ENCODE results near the gene PKP2. TPM values are rescaled to one million over a fixed set of nuclear protein-coding genes. Genes with fewer than 3 reads are reported as not detected.

PKP2 gene
- total RNA-seq, 1 donor from 2014 or later, result 4.7 TPM

DNA sequence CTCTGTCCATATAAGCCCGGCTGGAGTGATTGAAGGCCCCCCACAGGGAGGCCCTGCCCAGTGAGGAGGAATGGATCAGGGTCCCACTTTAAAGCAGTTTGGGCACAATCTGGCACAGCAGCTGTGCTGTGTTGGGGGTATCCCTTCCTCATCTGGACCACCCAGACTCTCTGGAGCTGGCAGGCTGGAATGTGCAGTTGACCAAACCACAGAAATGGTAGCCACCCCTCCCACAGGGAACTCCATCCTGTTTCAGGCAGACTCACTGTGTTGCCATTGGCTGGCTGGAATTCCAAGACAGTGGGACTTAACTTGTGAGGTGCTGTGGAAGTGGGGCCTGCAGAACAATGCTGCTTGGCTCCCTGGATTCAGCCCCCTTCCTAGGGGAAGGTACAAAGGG lies 87.4 kb downstream of the PKP2 start:
- no peak for DNase-seq

DNA sequence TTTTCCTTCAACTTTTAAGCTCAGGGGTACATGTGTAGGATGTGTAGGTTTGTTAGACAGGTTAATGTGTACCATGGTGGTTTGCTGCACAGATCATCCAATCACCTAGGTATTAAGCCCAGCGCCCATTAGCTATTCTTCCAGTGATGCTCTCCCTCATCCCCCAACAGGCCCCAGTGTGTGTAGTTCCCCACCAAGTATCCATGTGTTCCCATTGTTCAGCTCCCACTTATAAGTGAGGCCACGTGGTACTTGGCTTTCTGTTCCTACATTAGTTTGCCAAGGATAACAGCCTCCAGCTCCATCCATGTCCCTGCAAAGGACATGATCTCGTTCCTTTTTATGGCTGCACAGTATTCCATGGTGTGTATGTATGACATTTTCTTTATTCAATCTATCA lies 92.3 kb downstream of the PKP2 start:
- no peak for DNase-seq

DNA sequence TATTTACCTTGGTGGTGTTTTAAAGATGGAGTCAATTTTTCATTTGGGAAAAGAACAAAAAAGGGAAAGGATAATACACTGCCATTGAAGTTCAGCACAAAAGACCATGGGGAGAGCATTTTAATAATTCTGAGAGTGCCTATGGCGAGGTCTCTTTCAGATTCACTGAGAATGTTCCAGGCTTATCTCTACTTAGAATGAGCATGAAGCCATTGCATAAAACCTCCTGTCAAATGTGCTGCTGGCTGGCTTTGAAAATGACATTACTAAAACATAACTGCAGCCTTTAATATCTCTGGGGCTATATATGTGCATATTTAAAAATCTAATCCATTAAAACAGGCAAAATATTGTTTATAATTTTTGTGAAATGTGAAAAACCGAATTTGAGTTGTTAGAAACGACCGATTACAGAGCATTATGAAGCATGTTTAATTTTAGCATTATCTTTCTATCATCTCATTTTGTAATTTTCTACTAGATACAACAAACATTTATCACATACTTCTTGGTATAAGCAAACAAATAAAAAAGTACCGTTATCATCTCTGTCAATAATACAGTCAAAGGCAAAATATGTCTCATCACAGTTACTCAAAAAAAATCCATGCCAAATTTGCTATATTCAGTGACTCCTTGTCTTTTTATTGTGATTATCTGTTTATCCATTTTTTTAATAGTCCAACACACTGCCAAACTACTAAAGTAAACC lies 95.2 kb downstream of the PKP2 start:
- DNase-seq, result no peak

DNA sequence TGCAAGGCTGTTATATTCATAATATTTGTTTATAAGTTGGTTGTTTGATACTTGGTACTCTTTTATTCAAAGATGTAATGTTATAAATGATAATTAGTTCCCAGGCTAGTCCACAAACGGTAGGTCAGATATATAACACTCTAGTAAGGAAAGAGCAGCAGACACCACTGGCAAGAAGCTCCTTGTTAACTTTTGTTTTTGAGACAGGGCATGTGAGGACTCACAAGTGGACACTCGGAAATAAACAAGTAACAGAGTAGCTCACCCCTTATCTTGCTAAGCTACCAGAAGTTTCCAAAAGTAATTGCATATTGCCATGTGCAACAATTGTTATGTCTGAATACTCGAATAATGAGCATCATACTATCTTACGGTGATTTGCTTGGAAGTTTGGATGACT lies 102.3 kb downstream of the PKP2 start:
- DNase-seq, result no peak

DNA sequence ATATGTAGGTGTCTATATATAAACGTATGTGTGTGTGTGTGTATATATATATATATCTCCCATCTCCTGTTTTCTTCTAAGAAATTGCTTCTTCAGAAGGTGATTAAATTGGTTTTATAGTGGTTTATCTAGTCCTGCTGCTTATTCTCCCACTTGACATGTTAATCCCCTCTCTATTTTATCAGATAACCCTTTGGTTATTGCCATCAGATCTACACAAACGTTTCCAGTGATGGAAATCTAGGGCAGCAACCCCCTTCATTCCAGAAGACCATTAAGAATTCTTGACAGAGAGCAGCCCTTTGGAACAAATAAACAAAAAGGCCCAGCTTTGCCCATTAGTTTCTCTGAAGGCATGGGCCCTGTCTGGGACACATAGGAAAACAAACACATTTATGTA lies 106.7 kb downstream of the PKP2 start:
- no peak for DNase-seq

DNA sequence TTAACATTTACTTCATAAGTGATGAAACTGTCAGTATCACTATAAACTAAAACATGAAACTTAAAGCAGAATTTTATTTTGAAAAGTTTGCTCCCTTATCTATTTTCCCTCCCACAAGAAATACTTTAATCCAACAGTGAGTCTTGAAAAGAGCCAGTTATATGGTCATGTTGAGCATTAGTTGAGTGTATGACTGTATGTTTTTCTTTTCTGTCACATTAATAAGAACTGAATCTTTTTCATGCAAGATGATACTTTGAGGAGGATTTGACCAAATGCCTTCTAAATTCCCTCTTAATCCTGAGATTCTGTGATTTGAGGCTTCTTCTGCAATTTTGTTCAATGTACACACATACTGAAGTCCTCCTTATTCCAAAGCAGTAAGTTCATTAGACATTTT lies 107.1 kb downstream of the PKP2 start:
- no peak for DNase-seq

DNA sequence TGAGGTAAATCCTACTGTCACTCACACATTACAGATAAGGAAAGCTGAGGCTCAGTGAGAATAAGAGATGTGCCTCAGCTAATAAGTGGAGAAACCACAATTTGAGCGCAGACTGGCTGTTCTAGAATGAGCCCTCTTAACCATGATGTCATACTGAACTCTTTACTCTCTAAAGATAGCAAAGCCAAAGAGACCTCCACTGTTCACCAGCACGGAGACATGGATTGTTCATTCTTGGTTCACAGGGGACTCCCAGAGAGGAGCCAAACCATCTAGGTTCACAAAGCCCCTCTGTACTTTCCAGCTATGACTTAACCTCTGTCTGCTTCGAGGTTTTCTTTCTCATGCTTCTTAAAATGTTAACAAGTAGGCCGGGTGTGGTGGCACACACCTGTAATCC lies 108.2 kb downstream of the PKP2 start:
- DNase-seq, result no peak

DNA sequence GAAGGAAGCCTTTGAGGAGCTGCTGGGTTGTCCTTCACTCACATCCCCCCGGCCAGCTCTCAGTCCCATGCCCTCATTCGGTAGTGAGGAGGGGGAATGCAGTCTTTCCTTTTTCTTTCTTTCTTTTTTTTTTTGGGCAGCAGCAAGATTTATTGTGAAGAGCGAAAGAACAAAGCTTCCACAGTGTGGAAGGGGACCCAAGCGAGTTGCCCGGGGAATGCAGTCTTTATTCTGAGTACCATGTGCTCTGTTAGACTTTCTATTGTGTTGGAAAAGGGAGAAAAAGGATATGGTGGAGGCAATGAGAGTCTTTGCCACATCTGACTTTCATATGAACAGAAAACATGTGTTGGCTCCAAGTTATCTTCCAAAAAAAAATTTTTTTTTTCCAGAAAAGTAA lies 111.0 kb downstream of the PKP2 start:
- no peak for DNase-seq

DNA sequence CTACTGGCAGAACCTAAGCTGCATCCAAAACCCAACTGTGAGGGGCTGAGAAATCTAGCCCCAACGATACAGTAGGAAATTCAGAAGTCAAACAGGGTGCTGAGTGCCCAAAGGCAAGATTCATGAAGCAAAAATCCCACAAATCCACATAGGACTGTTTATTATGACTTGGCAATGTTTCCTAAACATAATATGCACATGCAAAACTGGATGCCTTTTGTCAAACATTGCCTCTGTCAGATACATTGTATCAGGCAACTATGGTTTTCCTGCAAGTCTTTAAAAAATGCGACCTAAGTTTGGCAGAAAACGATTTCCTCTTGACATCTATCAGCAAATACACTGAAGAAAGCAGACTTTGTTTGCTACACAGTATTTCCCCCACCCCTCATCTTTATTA lies 113.5 kb downstream of the PKP2 start:
- DNase-seq, result no peak

DNA sequence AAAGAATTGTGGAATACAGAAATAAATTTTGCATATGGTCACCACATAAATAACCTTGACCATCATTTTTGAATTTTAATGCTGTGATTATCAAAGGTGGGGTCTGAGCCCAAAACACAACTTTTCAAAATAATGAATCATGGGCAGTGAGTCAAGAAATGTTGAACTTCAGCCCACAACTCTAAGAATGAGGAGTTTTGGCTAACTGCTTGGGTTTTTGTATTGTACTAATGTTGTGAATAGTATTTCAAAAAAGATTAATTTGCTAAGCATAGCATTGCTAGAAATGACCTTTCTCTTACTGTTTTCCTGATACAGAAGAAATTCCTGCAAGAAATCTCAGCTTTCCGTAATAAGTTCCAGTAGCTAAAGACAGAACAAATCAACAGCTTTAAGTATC lies 116.5 kb downstream of the PKP2 start:
- DNase-seq, result no peak

DNA sequence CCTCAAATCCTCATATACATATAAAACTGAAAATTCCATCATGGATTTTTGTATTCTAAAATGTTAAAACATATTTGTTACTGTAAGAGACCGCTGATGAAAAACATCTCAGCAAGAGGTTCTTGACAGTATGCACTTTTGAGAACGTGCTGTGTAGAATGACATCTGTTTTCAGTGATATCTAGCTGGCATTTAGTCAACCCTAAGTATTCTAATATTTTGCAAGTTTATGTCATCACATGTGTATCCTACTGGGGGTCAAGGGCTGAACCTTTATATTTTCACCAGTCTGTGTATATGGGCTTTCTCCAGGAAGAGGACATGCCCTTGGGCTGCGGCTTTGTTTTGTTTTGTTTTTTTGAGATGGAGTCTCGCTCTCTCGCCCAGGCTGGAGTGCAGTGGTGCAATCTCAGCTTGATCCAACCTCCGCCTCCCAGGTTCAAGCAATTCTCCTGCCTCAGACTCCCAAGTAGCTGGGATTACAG lies 118.8 kb downstream of the PKP2 start:
- DNase-seq, result no peak

DNA sequence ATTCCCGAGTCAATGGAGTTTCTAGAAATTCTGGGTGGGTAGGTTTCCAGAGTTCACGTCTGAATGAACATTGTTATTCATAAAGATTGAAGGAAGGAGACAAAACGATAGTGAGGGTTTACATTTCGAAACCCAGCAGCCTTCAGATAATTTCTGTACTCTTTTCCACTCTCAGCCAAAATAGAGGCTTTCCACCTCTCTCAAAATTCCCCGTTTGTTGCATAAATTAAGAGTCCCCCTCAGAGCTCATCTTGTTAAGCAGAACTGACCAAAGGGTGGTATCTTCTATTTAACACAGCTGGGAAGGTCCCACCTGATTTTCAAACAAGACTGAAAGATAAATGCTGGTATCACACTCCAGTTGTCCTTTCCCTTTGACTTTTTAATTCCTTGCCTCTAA lies 119.4 kb downstream of the PKP2 start:
- no peak for DNase-seq

DNA sequence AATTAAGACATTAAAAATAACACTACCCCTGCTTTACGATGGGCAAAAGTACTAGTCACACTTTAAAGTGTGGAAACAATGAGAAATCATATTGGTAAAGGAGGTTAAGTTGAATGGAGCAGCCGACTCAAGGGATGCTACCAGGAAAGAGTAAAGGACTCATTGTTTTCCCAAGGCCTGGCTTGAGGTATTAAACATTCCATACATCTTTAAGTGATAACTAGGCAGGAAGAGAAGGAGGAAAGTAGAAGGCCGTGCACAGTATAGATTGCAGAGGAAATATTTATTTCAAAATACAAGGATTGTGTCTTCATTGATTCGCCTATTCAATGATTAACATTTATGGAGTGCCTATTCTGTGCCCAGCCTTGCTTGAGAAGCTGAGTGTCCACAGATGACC lies 120.3 kb downstream of the PKP2 start:
- DNase-seq, result no peak

DNA sequence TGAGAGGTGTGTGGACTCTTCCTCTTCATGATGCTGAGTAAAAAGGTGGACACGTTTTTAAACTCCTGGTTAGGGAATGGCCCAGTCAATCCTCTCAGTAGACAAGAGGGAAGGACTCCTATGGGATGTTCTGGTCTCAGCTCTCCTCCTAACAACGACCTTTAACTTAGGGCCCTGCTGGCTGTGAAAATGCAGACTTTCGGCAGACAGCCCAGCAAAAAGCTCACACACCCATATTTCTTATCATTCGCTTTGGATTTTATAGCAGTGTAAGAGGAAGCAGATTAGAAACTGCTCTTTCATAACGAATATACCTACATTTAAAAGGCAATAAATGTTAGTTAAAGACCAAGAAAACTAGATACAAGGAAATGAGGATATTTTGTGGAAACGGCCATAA lies 122.9 kb downstream of the PKP2 start:
- DNase-seq, result no peak

DNA sequence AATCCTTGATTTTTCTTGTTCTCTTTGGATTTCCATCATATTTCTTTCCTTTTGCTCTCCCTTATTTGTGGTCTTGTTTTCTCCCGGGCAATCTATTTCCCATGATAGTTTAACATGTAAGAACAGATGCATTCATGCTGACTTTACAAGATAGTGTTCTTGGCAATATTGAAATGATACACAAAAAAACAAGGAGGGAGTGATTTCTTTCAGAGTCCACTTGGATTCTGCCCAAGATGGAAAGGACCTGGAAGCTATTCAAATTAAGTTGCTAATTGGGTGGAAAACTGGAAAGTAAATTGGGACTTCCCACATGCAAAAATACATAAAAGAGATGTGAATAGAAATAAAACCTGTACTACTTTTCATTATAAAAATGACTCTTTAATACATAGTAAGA lies 126.4 kb downstream of the PKP2 start:
- no peak for DNase-seq

DNA sequence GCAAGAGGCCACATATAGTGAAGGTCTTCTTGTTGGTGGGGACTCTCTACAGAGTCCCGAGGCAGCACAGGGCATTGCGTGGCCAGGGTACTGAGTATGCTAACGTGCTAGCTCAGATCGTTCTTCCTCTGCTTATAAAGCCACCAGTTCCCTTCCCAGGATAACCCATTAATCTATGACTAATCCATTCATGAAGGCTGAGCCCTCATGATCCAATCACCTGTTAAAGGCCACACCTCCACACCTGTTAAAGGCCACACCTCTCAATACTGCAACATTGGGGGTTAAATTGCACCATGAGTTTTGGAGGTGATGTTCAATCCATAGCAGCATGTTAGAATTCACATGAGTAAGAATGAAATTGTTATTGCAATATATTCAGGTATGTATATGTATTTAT lies 128.1 kb downstream of the PKP2 start:
- no peak for DNase-seq

DNA sequence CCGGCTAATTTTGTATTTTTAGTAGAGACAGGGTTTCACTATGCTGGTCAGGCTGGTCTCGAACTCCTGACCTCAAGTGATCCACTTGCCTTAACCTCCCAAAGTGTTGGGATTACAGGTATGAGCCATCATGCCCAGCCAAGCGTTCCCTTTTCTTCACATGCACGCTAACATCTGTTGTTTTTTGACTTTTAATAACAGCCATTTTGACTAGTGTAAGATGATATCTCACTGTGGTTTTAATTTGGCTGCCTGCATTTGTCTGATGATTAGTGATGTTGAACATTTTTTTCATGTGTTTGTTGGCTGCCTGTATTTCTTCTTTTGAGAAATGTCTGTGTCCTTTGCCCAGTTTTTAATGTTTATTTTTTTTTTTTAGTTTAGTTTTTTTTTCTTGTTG lies 130.7 kb downstream of the PKP2 start:
- DNase-seq, result no peak

DNA sequence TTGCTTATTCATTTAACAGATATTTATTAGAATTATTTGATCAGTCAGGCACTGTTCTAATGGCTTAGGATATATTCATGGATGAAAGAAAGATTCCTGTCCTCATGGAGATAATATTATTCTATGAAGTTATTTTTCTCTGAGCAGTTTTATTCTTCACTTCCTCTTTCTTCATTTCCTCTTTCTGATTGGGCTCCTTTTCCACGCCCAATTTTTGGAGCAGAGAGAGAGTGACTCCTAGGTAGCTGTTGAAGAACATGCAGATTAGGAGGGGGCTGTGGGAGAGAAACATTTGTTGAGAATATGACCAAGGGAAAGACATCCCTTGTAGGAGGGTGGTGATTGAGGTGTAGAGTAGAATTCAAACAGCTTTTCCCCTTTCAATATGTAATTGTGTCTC lies 134.9 kb downstream of the PKP2 start:
- DNase-seq, result no peak

DNA sequence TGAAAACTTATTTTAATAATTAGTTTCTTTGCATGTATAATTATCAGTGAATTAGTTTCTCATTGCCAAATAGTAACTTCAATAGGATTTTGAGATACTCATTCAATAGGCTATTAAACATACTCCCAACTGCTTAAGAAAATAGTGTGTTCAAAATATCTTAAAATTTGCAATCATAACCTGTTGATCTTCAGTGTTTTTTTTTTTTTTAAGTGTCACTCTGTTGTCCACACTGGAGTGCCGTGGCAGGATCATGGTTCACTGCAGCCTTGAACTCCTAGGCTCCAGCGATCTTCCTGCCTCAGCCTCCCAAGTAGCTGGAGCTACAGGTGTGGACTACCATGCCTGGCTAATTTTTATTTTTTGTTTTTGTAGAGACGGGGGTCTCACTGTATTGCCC lies 139.4 kb downstream of the PKP2 start:
- no peak for DNase-seq

DNA sequence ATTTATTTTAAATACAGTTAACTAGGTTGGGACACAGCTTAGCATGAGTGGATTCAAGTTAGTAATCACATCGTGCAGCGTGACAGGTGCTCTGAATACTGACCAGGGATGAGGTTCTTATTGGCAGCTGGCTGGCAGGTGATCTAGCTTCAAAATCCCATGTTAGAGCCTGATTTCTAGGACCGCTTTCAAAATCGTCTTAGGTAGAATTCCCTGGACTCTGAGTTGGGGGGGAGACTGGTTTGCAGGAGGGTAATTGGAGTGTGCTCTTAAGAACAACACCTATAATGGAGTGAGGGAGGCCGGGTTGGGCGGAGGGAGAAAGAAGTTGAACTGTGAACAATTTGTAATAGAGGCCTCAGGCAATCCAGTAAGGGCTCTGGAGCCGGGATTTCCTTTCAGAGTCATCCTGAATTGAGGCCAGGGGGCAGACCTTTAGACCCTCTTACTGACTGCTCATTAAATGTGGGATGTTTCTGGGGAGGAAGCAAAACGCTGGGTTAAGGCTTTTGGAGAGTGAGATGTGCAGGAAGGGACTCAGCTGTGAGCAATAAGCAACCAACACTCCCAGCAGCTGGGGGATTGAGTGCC lies 140.0 kb downstream of the PKP2 start:
- DNase-seq, result no peak

DNA sequence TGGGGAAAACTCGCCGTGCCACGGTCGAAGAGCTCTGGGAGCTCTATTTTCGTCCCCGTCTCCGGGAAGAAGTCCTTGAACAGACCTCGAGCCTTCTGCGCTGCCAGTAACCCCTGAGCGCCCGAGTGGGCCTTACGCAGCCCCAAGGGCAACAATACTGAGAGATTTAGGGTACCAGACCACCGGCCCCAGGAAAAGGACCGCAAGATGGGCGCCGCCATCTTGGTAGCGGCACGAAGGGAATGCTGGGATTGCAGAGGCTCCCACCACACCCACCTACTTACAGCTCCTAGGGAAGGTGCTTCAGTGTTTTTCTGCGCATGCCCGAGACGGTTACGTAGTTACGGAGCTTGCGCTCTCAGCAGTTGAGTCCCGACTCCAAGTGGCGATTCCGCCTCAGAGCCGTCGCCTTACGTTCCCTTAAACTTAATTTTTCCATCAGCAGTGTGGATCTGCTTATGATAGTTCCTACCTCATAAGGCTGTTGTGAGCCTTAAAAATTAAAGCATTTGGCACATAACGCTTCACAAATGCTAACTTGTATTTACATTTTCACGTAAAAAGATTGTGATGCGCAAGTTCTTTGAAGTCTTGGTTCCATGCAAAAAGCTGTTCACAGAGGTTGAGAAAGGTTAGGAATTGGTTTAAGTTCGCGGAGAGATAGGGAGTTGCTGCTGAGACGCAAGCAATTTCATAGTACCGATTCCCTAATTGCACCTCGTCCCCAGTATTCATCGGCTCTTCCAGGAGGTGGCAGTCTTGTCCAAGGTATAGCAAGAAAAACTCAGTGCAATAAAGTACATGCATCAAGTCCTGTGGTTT lies 140.7 kb downstream of the PKP2 start, which contains the start of gene YARS2:
TSS of gene YARS2 (minus strand) at position 244 of the 822 bp plus-strand sequence. CDS start at position 221, 23 bp downstream.
- DNase-seq, result peak; percentile 82

DNA sequence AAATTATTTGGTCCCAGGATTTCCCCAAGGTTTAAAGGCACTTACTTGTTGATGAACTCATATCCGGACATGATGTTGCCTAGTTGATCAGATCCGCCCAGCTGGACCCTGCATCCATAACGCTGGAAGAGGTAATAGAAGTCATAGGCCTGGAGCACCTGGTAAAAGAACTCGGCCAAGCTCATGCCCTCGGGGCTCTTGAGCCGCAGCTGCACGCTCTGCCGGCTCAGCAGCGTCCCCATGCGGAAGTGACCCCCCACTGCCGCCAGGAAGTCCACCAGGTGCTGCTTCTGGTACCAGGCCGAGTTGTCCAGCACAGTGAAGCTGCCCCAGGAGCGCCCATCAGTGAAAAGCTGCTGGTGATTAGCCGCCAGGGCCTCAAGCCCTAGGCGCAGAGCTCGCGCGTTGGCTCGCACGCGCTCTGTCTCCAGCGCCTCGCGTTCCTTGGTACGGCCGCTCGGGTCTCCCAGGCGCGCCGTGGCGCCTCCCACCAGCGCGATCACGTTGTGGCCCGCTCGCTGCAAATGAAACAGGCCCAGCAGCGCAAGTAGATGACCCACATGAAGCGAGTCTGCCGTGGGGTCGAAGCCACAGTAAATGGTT lies 141.4 kb downstream of the PKP2 start:
- peak; percentile 61 for DNase-seq

DNA sequence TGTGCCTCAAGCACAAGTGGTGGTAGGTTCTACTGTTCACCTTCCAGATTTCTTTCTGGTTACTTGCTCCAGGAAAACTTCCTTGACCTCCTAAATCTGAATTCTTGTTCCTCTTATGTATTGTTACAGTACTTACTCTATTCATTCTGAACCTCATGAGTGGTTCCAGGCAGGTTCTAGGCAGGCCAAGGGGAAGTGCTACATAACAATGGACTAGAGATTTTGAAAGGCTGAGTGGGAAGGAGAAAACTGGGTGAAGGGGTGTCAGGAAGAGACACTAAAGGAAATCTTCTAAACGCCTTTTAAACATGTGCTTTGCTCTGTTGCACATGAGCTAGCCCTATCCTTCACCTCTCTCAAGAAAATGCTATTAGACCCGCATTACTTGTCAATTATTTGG lies 142.5 kb downstream of the PKP2 start:
- DNase-seq, result no peak
